Measurements from ENCODE around the gene HOXA10.

Gene HOXA10

GRCh38 chr7:27203365-27203953, 29.3 kb upstream of the HOXA10 start:
- DNase-seq (ENCODE audit: low spot score), result no peak

GRCh38 chr7:27202862-27203134, 28.7 kb upstream of the HOXA10 start:
- no peak for DNase-seq (ENCODE audit: low spot score)

- no peak for DNase-seq (ENCODE audit: low spot score)
Measured at GRCh38 chr7:27202018-27202861, 28.1 kb upstream of the HOXA10 start.

GRCh38 chr7:27201580-27202017, 27.5 kb upstream of the HOXA10 start:
- DNase-seq (ENCODE audit: low spot score), result no peak

GRCh38 chr7:27200761-27201579, 26.9 kb upstream of the HOXA10 start:
- no peak for DNase-seq (ENCODE audit: low spot score)

- no peak for DNase-seq (ENCODE audit: low spot score)
Measured at GRCh38 chr7:27199849-27200760, 26.0 kb upstream of the HOXA10 start, which contains the start of gene HOXA13. Gene HOXA13 (minus strand): TSS chr7:27200091. CDS start chr7:27200077, 14 bp downstream.

- no peak for DNase-seq (ENCODE audit: low spot score)
Measured at GRCh38 chr7:27198871-27199801, 25.0 kb upstream of the HOXA10 start.

GRCh38 chr7:27198138-27198841, 24.2 kb upstream of the HOXA10 start:
- no peak for DNase-seq (ENCODE audit: low spot score)

- no peak for DNase-seq (ENCODE audit: low spot score)
Measured at GRCh38 chr7:27197137-27198042, 23.3 kb upstream of the HOXA10 start.

GRCh38 chr7:27196287-27196767, 22.2 kb upstream of the HOXA10 start:
- peak; percentile 78 for DNase-seq (ENCODE audit: low spot score)

- no peak for DNase-seq (ENCODE audit: low spot score)
Measured at GRCh38 chr7:27194686-27195379, 20.7 kb upstream of the HOXA10 start.

GRCh38 chr7:27194002-27194352, 19.9 kb upstream of the HOXA10 start:
- DNase-seq (ENCODE audit: low spot score), result no peak

- DNase-seq (ENCODE audit: low spot score), result no peak
Measured at GRCh38 chr7:27193335-27194001, 19.3 kb upstream of the HOXA10 start.

GRCh38 chr7:27192546-27193334, 18.6 kb upstream of the HOXA10 start:
- no peak for DNase-seq (ENCODE audit: low spot score)

GRCh38 chr7:27191833-27192545, 17.9 kb upstream of the HOXA10 start:
- no peak for DNase-seq (ENCODE audit: low spot score)

GRCh38 chr7:27191161-27191731, 17.1 kb upstream of the HOXA10 start:
- DNase-seq (ENCODE audit: low spot score), result no peak
